Large intestine (tissue), 12 donors: ENCODE measurements around the gene UGT2B28. TPM values are rescaled to one million over a fixed set of nuclear protein-coding genes. Genes with fewer than 3 reads are reported as not detected.
"Not testable (repeated sequence)": the region's sequence is repeated elsewhere in the genome, so short reads cannot be mapped to it uniquely, and the experiment has no call there.

Source experiments
- DNase-seq, 2 donors: peaks; one replicate each; pipeline versions ENCODE4 v3.0.0 to v3.0.0-alpha.2; 2013
- H3K27ac ChIP-seq: one replicate; pipeline ENCODE4 v1.5.1; 2013; ENCODE audit warnings: low read length
- H3K27me3 ChIP-seq: 2 replicates; pipeline ENCODE4 v1.6.1; 2013; ENCODE audit warnings: low read length; ENCODE audit not compliant: control insufficient read depth, insufficient read depth
- H3K36me3 ChIP-seq: 2 replicates; pipeline ENCODE4 v1.6.1; 2013; ENCODE audit warnings: low read length; ENCODE audit not compliant: control insufficient read depth, insufficient read depth
- H3K4me1 ChIP-seq: one replicate; pipeline ENCODE4 v1.6.1; 2013; ENCODE audit warnings: low read length; ENCODE audit not compliant: control insufficient read depth, insufficient read depth
- H3K4me3 ChIP-seq: one replicate; pipeline ENCODE4 v1.5.1; 2013; ENCODE audit warnings: low read length
- H3K9me3 ChIP-seq: one replicate; pipeline ENCODE4 v1.6.1; 2013; ENCODE audit warnings: mild to moderate bottlenecking, low read depth, low read length, moderate library complexity; ENCODE audit not compliant: control insufficient read depth
- WGBS: methylation state at CpG from one replicate; pipeline ENCODE4 v1.1.5; 2013; ENCODE audit warnings: low lambda C conversion rate; ENCODE audit not compliant: insufficient coverage; 5-methylcytosine and 5-hydroxymethylcytosine counted together
- long read RNA-seq, 11 donors: transcript quantifications; one replicate each; lab custom pipeline, GENCODE V29; 2026
- polyA plus RNA-seq: library from polyadenylated mRNA; unstranded; fragments of 120-200 nt; gene quantifications from one replicate; pipeline ENCODE4 v1.2.1, GENCODE V29; 2013

The UGT2B28 gene
- not detected for polyA plus RNA-seq
- long read RNA-seq, donor 1, result 0 reads
- long read RNA-seq, donor 2, result 0 reads
- long read RNA-seq, donor 3, result 0 reads
- long read RNA-seq, donor 4, result 0 reads
- long read RNA-seq, donor 5, result 0 reads
- long read RNA-seq, donor 6, result 0 reads
- long read RNA-seq, donor 7, result 0 reads
- long read RNA-seq, donor 8, result 0 reads
- long read RNA-seq, donor 9, result 0 reads
- long read RNA-seq, donor 10, result 0 reads
- long read RNA-seq, donor 11, result 0 reads

DNA sequence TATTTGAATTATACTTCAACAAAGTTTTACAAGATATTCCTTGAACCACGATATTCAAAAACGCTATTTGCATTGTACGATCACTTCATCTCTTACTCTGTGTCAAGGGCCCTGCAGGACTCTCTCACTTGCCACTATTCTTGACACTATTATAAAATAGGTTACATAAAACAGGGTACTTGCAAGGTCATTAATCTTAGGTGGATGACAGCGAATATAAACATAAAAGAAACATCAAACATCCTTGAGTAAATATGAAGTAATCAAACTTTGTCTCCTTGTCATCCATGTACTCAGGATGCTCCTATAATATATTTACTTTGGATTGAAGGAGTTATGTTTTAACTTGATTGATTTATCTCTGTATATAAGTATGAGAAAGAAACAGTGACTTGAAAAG lies at the start of gene UGT2B28:
UGT2B28 (plus strand) TSS at position 395 of the 400 bp plus-strand sequence. CDS start 26 bp downstream, outside the sequence.
- not testable (repeated sequence) for H3K4me3 ChIP-seq, H3K4me1 ChIP-seq, H3K27ac ChIP-seq, H3K27me3 ChIP-seq, H3K36me3 ChIP-seq, H3K9me3 ChIP-seq, DNase-seq
- WGBS, result 25% methylated on average over 2 of the region's 4 CpGs

DNA sequence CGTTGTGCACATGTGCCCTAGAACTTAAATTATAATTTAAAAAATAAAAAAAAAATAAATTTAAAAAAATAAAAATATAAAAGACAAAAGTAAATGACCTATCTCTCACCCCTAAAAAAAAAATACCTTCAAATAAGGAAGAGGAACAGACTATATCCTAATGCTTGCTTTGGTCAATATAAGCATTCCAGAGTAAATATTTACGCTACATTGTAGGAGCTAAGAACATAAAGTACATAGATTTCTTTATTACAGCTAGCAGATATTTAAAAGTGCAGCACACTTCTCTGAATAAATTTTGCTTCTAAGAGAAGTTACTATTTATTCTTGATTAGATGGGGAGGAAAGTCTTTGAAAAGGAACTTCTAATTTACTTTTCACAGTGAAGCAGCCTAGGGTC lies 41.2 kb upstream of the UGT2B28 start:
- H3K36me3 ChIP-seq, result no peaks in the 10 kb centered on the region
- peak overlapping the region; percentile 66 for H3K27ac ChIP-seq
- no peak overlapping the region for H3K4me3 ChIP-seq
- H3K27me3 ChIP-seq, result no peaks in the 10 kb centered on the region
- 100% methylated on average over 1 of the region's 2 CpGs for WGBS
- H3K9me3 ChIP-seq, result no peaks in the 10 kb centered on the region
- H3K4me1 ChIP-seq, result peaks cover 11% of the 10 kb centered on the region
- DNase-seq, result no peak

DNA sequence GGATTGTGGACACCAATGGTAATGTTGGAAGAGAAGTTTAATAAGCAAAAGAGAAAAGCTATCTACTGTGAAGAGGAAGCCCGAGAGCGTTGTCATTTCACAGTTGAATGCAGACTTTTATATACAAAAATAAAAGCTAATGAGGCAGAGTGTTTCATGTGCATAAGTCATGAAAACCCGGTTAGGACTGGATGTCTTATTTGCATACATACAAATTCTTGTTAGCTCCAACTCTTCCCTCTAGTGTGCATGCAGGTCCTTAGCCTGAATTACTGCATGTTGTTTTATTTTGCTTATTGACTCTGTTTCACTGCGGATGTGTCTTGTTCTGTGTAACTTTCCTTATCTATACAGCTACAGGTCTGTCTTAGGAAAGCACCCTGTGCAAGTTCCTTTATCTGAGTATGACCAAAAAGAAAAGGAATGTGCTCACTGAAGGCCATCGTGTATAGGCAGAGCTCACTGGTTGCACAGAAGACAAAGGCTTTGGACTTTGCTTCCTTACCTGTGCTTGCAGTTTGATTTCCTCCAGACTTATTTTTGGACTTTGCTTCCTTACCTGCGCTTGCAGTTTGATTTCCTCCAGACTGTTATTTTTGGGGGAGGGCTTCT lies 40.6 kb upstream of the UGT2B28 start:
- Histone ChIP-seq H3K4me3 (no peak overlapping the region), H3K4me1 (peaks cover 11% of the 10 kb centered on the region), H3K9me3 (no peaks in the 10 kb centered on the region), H3K36me3 (no peaks in the 10 kb centered on the region), H3K27me3 (no peaks in the 10 kb centered on the region), H3K27ac (peak overlapping the region; percentile 66)
- WGBS, result 40% methylated on average over 1 of the region's 6 CpGs
- DNase-seq, result peak; percentile 65 to 88

DNA sequence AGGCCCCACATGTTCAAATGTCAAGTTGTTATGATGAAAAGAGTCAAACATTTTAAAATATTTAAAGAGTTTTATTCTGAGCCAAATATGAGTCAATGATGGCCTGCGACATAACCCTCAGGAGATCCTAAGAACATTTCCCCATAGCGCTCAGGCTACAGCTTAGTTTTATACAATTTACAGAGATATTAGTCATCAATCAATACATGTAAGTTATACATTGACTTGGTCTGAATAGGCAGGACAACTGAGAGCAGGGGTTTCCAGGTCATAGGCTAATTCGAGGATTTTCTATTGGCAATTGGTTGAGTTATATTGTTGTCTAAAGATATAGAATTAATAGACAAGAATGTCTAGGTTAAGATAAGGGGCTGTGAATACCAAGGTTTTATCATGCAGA lies 39.5 kb upstream of the UGT2B28 start:
- peak overlapping the region; percentile 48 for H3K27ac ChIP-seq
- peak in 1 of 2 donors; percentile 53 for DNase-seq
- H3K4me3 ChIP-seq, H3K9me3 ChIP-seq, H3K27me3 ChIP-seq, H3K36me3 ChIP-seq: not testable (repeated sequence)
- no CpG with 5 or more reads among the region's 3 CpGs for WGBS
- peaks cover 11% of the 10 kb centered on the region for H3K4me1 ChIP-seq

DNA sequence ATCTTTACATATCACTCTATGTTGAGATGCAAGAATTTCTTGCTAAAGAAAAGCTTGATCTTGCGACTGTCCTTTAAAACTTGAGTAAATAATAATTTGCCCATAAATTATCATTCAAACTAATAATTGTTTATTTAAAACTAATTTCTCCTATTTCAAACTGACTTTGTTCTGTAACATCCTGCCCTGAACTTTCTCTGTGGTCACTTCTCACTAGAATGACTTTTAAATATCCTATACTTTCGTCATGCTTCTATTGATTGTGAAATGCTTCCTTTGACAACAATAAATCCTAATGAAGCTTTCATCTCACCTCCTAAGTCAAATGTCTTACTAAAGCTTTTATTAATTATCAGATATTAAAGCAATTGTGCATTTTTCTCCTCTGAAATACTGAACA lies 38.5 kb upstream of the UGT2B28 start:
- 60% methylated on average over 2 of the region's 2 CpGs for WGBS
- peaks cover 11% of the 10 kb centered on the region for H3K4me1 ChIP-seq
- peak in 1 of 2 donors; percentile 24 for DNase-seq
- not testable (repeated sequence) for H3K36me3 ChIP-seq, H3K27ac ChIP-seq, H3K27me3 ChIP-seq, H3K9me3 ChIP-seq, H3K4me3 ChIP-seq

DNA sequence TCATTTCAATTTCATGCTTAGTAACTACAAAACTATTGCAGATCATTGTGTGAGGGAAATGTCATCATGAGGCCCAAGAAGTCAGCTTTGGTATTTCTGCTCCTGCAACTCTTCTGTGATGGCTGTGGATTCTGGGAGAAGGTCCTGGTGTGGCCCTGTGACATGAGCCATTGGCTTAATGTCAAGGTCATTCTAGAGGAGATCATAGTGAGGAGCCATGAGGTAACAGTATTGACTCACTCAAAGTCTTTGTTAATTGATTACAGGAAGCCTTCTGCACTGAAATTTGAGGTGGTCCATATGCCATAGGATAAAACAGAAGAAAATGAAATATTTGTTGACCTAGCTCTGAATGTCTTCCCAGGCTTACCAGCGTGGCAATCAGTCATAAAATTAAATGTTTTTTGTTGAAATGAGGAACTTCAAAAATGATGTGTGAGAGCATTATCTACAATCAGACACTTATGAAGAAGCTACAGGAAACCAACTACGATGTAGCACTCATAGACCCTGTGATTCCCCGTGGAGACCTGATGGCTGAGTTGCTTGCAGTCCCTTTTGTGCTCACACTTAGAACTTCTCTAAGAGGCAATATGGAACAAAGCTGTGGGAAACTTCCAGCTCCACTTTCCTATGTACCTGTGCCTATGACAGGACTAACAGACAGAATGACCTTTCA lies 37.6 kb upstream of the UGT2B28 start:
- H3K4me3 ChIP-seq, result not testable (repeated sequence)

DNA sequence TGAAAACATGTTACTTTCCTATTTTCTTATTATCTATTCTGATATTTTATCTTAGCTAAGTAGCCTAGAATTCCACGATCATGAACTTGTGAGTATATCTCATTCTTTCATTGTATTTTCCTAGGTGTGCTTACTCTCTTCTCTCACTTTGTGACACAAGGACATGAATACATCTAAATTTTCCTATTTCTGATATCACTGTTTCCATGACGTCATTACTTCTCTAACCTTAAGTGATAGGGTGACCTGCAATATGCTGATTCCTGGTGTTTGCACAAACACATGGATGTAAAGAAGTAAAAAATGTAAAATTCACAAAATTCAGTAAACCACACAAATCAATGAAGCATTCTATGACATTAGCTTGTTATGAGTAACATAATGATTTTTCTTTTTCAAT lies 29.4 kb upstream of the UGT2B28 start:
- not testable (repeated sequence) for H3K4me3 ChIP-seq, H3K4me1 ChIP-seq, H3K36me3 ChIP-seq, H3K27me3 ChIP-seq, DNase-seq, H3K27ac ChIP-seq, H3K9me3 ChIP-seq
- no CpG with 5 or more reads among the region's 2 CpGs for WGBS

More for the DNA sequence above, 37.6 kb upstream of the UGT2B28 start:
- not testable (repeated sequence) for H3K9me3 ChIP-seq, H3K27ac ChIP-seq, H3K36me3 ChIP-seq, DNase-seq, H3K27me3 ChIP-seq
- peaks cover 11% of the 10 kb centered on the region for H3K4me1 ChIP-seq
- 90% methylated on average over 2 of the region's 3 CpGs for WGBS

DNA sequence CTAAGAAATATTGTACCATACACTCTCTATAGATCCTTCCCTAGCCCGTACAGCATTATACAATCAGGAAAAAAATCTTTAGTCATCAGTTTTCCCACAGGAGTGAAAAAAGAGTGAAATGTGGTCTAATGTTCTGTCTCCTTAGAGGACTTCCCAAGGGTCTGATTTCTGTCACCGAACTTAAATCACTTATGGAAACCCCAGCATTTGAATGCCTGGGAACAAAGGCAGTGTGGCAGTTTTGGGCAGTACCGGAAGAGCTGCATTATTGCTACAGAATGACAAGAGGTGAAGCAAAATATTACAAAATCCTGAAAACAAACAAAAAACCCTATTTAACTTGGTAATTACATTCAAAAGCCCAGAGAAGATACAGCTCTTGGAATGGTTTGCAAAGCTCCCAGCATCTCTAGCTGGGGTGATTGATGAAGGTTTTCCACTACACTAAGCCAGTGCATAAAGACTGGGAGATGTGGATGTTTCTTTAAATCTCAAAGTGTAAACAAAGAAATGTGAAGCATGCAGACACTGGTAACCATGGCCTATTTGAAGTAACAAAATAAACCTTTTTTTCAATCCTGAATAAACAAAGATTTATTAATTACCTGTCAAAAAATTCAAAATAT lies 27.0 kb upstream of the UGT2B28 start:
- H3K36me3 ChIP-seq, DNase-seq, H3K4me1 ChIP-seq, H3K4me3 ChIP-seq, H3K27me3 ChIP-seq, H3K9me3 ChIP-seq, H3K27ac ChIP-seq: not testable (repeated sequence)
- WGBS, result 75% methylated on average over 3 of the region's 3 CpGs

DNA sequence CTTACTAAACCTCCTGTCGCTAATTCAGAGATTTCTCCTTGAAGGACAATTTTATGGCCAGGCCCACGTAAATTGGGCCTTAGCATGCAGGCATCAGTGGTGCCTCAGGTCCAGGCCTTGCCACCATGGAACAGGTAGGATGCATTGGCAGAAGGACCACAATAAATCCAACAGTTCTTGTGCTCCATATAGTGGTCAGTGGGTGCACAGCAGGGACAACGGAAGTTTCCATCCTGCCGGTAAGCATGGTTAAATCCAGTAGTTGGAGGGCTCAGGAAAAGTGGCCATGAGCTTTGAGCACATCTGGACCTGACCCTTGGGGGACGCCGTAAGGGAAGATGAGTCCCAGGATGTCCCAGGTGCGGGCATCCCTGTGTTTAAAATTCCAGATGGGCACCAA lies 11.7 kb upstream of the UGT2B28 start:
- WGBS, result no CpG with 5 or more reads among the region's 7 CpGs
- H3K36me3 ChIP-seq, H3K4me1 ChIP-seq, H3K27me3 ChIP-seq, H3K4me3 ChIP-seq, DNase-seq, H3K27ac ChIP-seq, H3K9me3 ChIP-seq: not testable (repeated sequence)

DNA sequence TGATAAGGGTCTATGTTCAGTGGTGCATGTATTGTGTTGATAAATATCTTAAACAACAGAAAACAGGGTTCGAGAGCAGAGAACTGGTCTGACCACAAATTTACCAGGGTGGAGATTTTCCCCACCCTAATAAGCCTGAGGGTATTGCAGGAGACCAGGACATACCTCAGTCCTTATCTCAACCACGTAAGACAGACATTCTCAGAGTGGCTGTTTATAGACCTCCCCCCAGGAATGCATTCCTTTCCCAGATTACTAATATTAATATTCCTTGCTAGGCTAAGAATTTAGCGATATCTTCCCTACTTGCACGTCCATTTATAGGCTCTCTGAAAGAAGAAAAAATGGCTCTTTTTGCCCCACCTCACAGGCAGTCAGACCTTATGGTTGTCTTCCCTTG lies 16.1 kb downstream of the UGT2B28 start:
- H3K27me3 ChIP-seq, DNase-seq, H3K27ac ChIP-seq, H3K9me3 ChIP-seq, H3K4me1 ChIP-seq, H3K36me3 ChIP-seq, H3K4me3 ChIP-seq: not testable (repeated sequence)
- WGBS, result no CpG with 5 or more reads among the region's 4 CpGs
